AG09319 (cell line): ENCODE measurements around the gene PTTG2.

Experiments used
- DNase-seq: peaks from one replicate; pipeline ENCODE4 v3.0.0-alpha.2; 2010; ENCODE audit warnings: low read depth; ENCODE audit errors: extremely low read depth
- TF ChIP-seq, protein P1 (sequence below): IDR thresholded peaks from 2 replicates; pipeline ENCODE4 v1.5.1; 2011; ENCODE audit warnings: low read depth, mild to moderate bottlenecking, inconsistent platforms, low read length, moderate library complexity

Gene PTTG2

DNA sequence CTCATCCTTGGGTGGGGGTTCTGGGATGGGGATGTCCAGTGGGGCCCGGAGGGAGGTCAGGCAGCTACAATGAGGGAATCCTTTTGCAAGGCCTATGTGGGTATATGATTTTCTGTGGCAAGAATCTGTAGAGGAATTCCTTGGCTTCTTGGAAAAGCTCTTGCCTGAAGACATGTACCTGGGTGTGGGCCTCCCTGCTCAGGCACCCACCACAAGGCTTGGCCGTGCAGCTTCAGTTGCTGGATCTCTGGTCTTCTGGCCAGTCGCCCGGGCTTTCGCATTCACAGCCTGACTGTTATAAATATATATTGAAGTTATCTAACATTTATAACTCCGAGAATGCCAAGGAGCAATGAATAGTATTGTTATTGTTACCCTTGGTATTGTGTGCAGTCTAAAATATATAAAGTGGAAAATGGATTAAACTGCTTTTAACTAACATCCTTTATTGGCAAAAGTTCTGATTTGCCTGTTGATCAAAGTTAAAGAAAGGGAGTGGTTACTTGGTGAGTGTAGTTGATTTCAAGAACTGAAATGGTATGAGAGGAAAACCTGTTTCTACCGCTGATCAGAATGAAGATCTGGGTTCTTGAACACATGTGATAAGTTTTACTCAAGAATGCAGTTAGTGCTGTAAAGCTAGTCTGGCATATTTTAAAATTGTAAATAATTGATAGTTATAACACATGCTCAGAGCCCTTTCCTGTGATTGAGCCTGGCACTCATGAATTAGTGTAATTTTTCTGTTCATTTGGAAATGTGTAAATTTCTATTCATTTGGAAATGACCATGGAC, 36.0 kb downstream of the PTTG2 start:
- TF ChIP-seq, protein P1, sequence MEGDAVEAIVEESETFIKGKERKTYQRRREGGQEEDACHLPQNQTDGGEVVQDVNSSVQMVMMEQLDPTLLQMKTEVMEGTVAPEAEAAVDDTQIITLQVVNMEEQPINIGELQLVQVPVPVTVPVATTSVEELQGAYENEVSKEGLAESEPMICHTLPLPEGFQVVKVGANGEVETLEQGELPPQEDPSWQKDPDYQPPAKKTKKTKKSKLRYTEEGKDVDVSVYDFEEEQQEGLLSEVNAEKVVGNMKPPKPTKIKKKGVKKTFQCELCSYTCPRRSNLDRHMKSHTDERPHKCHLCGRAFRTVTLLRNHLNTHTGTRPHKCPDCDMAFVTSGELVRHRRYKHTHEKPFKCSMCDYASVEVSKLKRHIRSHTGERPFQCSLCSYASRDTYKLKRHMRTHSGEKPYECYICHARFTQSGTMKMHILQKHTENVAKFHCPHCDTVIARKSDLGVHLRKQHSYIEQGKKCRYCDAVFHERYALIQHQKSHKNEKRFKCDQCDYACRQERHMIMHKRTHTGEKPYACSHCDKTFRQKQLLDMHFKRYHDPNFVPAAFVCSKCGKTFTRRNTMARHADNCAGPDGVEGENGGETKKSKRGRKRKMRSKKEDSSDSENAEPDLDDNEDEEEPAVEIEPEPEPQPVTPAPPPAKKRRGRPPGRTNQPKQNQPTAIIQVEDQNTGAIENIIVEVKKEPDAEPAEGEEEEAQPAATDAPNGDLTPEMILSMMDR, result no peak
- no peak for DNase-seq

DNA sequence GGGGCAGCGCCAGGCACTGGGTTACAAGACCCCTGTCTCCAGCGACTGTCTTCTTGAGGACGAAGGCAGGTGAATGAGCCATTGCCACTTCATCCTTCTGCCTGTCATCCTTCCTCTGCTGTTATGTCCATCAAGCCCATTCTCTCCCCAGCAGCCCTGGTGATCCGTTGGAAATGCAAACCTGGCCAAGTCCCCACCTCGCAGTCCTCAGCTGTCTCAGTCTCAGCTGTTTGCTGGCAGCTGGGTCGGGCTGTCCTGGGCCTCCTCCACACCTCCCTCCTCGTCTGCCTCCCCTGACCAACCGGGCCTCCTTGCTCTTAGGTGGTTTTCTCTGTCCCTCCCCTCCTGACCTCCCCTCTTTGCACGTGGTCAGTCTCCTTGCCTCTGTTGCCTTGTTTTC, 38.0 kb downstream of the PTTG2 start:
- TF ChIP-seq, protein P1, result no peak
- DNase-seq, result no peak

DNA sequence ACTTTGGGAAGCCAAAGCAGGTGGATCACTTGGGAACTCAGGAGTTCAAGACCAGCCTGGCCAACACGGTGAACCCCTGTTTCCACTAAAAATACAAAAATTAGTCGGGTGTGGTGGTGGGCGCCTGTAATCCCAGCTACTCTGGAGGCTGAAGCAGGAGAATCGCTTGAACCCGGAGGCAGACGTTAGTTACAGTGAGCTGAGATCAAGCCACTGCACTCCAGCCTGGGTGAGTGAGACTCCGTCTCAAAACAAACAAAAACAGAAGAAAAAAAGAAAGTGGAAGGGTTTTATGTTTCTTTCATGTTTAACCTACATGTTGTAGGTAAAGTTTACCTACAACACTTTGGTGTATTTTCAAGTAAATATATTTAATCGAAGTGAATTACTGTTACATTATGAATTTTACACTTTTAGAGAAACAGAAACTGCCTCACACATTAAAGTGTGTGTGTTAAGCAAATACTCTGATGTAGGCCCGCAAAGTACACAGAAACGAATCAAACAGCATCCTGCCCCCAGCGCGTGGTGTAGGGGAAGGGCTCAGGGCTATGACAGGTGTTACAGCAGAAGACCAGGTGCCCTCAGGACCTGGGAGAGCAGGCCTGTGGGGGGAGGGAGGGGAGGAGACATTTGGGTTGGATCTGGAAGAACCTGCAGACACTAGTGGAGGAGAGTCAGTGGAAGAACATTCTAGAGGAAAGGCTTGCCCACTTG, 39.0 kb downstream of the PTTG2 start:
- TF ChIP-seq, protein P1, result no peak
- no peak for DNase-seq

DNA sequence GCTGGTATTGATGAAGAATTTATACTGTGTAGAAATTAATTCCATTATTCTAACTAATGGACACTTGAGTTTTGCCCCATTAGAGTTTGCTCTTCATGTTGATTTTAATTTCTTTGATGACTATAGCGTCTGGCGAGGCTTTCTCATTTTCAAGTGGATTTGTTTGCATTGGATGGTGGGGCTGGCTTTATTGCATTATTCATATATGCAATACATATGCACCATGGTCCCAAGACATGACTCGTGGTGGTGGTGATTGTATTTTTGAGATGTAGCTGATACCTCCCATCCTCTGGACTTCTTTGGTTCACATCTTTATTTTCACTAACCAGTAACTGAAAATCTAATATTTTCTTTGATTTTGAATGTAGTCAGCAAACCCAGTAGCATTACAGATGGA, 39.8 kb downstream of the PTTG2 start:
- DNase-seq, result no peak
- TF ChIP-seq, protein P1, result no peak

DNA sequence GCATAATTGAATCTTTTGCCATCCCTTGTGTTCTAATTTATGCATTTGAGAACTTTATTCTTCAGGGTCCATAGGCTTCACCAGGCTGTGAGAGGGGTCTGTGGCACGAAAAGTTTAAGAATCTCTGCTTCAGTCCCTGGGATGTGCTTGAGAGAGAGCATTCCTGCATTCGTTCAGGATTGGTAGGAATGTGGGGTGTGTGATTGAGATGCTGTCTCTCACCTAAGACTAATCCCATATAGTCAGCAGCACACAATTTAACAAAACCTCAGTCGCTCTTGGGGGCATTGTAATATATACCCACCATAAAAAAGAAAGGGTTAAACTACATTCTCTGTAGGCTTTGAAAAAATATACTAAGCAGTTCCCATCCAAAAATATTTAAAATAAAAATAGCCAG, 41.7 kb downstream of the PTTG2 start:
- DNase-seq, result no peak
- TF ChIP-seq, protein P1, result no peak

DNA sequence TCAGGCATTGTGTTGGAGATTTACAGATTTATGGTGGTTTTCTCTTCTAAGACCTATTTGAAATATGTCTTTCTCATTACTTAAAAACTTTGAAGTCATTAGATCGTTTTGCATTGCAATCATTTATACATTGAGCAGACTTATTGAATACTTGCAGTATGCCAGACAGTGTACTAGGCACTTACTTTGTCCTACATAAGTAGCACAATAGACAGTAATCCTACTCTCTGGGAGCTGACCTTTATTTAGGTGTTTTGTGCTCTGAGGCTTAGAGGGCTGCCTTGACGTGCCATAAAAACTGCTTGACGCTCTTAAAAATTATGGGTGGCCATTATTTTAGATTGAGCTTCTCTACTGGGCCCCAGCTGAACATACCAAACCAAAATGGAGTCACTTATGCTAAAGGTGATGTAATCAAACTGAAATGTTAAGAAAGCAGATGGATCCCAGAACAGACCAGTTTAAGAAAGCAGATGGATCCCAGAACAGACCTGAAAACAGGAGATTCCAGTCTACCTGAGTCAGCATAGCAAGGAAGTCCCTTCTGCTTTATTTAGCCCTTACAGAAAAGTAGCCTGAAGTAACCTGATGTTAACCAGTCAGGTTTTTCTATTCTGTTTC, 42.4 kb downstream of the PTTG2 start:
- DNase-seq, result no peak
- TF ChIP-seq, protein P1, result no peak

DNA sequence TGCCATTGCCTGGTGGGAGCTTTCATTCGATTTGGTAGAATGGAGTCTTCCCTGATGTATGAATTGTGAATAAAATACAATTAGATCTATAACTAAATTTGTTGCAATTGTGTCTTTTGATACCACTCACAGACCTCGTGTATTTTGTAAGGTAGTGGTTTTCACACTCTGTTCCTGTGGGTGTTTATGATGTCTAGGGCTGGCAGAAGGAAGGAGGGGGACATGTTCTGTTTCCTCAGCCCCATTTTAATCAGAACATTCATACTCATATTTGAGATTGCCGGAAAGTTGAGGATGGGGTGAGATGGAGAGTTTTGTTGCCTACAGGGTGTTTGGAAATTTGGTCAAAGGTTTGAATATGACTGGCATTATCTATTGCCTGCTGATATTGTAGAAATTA, 42.9 kb downstream of the PTTG2 start:
- TF ChIP-seq, protein P1, result no peak
- DNase-seq, result no peak
